IPS-15b (cell line): Measurements from ENCODE around the gene GATD1.

Experiments used
- H3K27me3 ChIP-seq: one replicate; pipeline ENCODE4 v1.6.1; 2013; ENCODE audit warnings: low read length; ENCODE audit not compliant: control insufficient read depth, insufficient read depth
- H3K36me3 ChIP-seq: one replicate; pipeline ENCODE4 v1.6.1; 2013; ENCODE audit warnings: low read length; ENCODE audit not compliant: control insufficient read depth, insufficient read depth
- H3K4me1 ChIP-seq: one replicate; pipeline ENCODE4 v1.6.1; 2013; ENCODE audit warnings: mild to moderate bottlenecking, low read length; ENCODE audit not compliant: control insufficient read depth, insufficient read depth
- H3K4me3 ChIP-seq: one replicate; pipeline ENCODE4 v1.5.1; 2013; ENCODE audit warnings: low read depth, low read length
- H3K9ac ChIP-seq: one replicate; pipeline ENCODE4 v1.6.1; 2013; ENCODE audit warnings: low read depth, mild to moderate bottlenecking, low read length
- H3K9me3 ChIP-seq: one replicate; pipeline ENCODE4 v1.6.1; 2013; ENCODE audit warnings: mild to moderate bottlenecking, low read length; ENCODE audit not compliant: control insufficient read depth, insufficient read depth

GATD1 gene

DNA sequence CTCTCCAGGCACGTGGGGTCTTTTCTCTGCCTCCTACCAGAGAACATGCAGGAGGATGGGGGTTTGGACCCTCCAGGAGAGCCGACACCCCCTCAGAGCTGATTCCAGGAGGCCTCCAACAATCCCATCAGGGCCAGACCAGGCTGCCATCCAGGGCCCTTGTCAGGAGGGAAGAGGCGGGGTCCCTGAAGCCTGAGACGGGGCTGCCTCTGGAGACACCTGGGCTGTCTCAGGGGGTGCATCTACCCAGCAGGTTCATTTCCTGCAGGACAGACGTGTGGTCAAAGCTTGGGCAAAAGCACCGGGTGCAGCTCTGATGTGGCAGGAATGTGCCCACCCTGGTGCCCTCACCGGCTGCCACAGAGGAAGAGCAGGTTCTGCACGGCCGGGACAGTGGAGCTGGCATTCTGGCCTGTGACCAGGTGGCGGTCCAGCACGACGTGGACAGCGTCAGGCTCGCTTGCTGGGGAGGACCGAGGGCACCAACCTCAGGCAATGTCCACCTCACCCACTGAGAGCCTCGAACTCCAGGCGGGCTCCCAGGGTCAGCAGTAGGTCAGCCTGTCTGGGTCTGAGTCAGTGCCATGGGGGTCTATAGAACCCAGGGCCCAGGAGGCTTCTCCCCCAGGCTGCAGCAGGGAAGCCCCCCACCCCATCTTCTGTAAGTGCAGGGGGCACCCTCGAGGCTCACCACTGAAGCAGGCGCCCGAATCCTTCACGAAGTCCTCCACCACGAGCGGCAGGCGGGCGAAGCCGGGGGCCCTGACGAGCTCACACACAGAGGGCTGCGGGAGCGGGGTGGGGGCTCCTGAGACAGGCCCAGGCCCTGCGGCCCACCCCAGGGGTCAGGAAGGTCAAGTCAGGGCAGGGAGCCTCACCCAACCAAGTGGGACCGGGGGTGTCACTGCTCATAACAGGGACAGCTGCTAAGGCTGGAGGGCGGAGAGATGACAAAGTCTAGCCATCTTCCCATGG is 6.4 kb downstream of the GATD1 start:
- Histone ChIP-seq H3K9ac (no peak overlapping the region), H3K4me1 (no peaks in the 10 kb centered on the region), H3K27me3 (no peaks in the 10 kb centered on the region), H3K36me3 (peaks cover 50% of the 10 kb centered on the region), H3K9me3 (no peaks in the 10 kb centered on the region), H3K4me3 (no peak overlapping the region)

DNA sequence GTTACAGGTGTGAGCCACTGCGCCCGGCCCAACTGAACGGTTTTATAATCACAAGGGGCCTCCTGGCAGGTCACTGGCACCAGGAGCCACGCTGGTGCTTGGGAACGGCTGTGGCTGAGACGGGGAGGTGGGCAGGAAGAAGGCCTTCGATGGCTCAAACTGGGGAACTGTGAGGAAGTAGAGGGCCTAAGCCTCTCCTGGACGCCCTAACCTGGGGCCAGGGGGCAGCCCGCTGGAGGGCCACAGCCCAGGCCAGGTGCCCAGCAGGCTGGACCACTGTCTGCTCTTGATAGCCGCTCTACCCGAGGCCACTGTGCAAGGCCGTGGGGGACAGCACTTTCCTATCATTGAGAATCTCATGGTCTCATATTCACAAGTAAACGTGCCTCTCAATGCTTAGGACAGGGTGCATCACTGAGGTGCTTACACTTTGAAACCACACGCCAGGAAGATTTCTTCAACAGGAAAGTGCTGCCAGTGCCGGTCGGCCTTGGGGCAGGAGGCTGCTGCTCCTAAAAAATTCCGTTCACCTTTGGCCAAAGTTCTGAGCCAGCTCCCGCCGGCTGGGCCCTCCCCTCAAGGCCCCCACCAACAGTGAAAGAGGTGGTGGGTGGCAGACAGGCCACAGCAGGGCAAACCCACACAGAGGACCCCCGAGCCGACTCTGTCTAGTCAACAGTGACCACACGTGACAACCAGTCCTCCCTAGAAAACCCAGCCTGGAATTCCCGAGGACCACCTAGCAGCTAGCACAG is 7.2 kb downstream of the GATD1 start:
- H3K9ac ChIP-seq = no peak overlapping the region
- H3K4me1 ChIP-seq = no peaks in the 10 kb centered on the region

DNA sequence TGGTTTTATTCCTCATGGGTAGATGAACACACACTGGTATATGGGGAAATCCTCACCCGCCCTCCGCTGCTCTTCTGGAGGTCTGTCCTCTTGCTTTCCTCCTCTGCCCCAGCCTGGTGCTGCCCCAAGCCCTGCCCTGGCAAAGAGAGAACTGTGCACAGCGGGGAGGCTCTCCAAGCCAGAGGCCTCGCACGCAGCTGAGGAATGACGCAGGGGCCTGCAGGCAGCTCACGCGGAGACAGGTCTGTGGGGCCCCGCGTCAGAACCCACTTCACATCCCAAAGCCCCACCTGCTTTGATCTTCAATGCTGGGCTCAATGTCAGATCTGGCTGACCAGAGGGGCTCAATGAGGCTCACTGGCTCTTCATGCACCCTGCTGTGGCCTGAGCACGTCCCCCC is 10.0 kb downstream of the GATD1 start:
- H3K9me3 ChIP-seq = no peaks in the 10 kb centered on the region
- H3K36me3 ChIP-seq = peaks cover 67% of the 10 kb centered on the region
- H3K4me1 ChIP-seq = peaks cover 8% of the 10 kb centered on the region
- no peaks in the 10 kb centered on the region for H3K27me3 ChIP-seq
- no peak overlapping the region for H3K9ac ChIP-seq
- H3K4me3 ChIP-seq = no peak overlapping the region

More for the DNA sequence above, 7.2 kb downstream of the GATD1 start:
- Histone ChIP-seq H3K36me3 (peaks cover 53% of the 10 kb centered on the region), H3K4me3 (no peak overlapping the region), H3K9me3 (no peaks in the 10 kb centered on the region), H3K27me3 (no peaks in the 10 kb centered on the region)

DNA sequence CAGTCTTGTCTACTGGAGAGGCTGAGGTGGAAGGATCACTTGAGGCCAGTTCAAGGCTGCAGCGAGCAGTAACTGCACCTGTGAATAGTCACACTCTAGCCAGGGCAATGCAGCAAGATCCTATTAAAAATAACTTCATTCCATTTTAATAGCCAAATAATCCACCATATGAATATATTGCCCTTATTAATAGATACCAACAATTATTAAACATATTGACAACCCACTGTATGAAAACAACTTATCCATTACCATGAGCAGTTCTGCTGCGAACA is 10.4 kb downstream of the GATD1 start:
- Histone ChIP-seq H3K9me3 (no peaks in the 10 kb centered on the region), H3K4me3 (no peak overlapping the region), H3K36me3 (peaks cover 66% of the 10 kb centered on the region), H3K4me1 (peaks cover 9% of the 10 kb centered on the region), H3K27me3 (no peaks in the 10 kb centered on the region), H3K9ac (no peak overlapping the region)

DNA sequence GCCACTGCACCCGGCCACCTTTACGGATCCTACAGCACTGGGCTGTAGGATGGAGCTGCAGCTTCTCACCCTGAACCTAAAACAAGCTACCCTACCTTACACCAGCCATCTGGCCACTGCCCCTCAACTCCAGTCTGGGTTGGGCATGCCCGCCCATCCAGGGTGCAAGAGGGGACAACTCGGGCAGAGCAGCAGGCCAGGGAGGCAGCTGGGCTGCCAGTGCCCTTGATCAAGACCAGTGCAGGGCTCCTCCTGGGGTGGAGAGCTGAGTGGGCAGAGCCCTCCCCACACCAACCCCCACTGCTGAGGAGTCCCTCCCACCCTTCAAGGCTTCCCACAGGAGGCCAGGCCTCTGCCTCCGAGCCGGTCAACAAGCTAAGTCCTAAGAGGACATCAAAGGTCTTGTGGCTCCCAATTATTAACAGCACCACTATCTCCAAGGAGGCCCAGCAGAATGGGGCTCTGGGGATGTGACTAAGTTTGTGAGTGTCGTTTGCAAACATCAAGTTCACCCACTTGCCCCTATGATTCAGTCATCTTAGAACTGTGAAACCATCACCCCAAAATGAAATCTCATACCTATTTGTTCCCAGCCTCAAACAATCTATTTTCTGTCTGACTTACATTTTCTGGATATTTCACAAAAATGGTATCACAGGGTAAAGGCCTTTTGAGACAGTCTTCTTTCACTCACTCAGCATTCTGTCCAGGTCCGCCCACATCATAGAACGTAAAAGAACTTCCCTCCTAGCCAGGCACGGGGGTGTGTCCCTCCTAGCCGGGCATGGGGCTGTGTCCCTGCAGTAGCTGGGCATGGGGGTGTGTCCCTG is 11.0 kb downstream of the GATD1 start:
- peaks cover 65% of the 10 kb centered on the region for H3K36me3 ChIP-seq

DNA sequence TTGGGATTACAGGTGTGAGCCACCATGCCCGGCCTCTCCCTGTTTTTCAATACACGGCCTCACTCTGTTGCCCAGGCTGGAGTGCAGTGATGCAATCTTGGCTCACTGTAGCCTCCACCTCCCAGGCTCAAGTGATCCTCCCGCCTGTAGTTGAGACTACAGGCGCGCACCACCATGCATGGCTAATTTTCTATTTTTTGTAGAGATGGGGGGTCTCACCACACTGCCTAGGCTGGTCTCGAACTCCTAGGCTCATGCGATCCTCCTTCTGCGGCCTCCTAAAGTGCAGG is 11.5 kb downstream of the GATD1 start:
- Histone ChIP-seq H3K36me3 (peaks cover 65% of the 10 kb centered on the region), H3K4me1 (peaks cover 9% of the 10 kb centered on the region), H3K9me3 (no peaks in the 10 kb centered on the region), H3K4me3 (no peak overlapping the region), H3K9ac (no peak overlapping the region), H3K27me3 (no peaks in the 10 kb centered on the region)

More for the DNA sequence above, 11.0 kb downstream of the GATD1 start:
- Histone ChIP-seq H3K4me1 (peaks cover 9% of the 10 kb centered on the region), H3K27me3 (no peaks in the 10 kb centered on the region), H3K4me3 (no peak overlapping the region), H3K9me3 (no peaks in the 10 kb centered on the region), H3K9ac (no peak overlapping the region)

DNA sequence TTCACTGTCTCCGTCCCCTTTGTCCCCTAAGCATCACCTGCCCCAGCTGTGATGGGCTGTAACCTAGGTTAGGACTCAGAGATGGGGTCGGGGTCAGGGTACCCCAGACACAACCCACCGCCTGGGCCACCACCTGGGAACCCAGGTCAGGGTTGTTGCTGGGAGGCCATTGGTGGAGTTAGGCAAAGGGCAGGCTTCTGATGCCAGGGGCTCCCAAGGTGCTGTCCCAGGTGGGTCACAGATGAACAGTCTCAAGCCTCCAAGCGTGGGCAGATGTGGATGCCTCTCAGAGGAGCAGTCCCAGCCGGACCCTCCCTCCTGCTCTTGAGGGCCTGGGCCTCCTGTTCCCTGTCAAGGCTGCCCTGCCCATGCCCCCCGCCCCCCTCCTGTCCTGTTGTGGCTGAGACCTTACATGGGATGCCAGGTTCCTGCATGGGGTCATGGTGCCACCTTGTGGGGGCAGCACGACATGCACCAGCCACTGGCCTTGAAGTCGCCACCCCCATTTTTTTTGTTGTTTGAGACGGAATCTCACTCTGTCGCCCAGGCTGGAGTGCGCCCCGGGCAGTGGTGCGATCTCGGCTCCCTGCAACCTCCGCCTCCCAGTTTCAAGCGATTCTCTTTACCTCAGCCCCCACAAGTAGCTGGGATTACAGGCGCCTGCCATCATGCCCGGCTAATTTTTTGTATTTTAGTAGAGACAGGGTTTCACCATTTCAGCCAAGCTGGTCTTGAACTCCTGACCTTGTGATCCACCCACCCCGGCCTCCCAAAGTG is 12.1 kb downstream of the GATD1 start:
- Histone ChIP-seq H3K4me1 (peaks cover 9% of the 10 kb centered on the region), H3K4me3 (no peak overlapping the region), H3K27me3 (no peaks in the 10 kb centered on the region), H3K9ac (no peak overlapping the region), H3K9me3 (no peaks in the 10 kb centered on the region), H3K36me3 (peaks cover 63% of the 10 kb centered on the region)

DNA sequence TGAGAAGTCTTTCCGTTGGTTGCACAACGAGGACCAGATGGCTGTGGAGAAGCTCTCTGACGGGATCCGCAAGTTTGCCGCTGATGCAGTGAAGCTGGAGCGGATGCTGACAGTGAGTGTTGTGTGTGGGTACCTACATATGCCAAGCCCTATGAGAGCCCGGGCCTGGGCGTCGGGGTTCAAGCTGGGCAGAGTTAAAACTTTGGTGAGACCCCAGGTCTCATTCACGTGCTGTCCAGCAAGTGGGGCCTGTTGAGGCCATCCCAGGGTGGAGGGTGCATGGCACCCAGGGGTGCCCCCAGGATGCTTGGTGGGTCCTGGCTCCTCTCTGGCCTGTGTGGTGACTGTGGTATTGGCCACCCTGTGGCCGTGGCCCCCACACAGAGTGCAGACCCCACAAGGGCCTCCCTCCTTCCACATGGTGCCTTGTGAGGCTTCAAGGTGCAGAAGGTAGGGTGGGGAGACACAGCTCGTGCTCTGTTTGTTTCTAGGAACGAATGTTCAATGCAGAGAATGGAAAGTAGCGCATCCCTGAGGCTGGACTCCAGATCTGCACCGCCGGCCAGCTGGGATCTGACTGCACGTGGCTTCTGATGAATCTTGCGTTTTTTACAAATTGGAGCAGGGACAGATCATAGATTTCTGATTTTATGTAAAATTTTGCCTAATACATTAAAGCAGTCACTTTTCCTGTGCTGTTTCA is 12.8 kb downstream of the GATD1 start:
- no peaks in the 10 kb centered on the region for H3K9me3 ChIP-seq
- H3K4me3 ChIP-seq = no peak overlapping the region
- H3K4me1 ChIP-seq = peaks cover 9% of the 10 kb centered on the region
- H3K36me3 ChIP-seq = peaks cover 65% of the 10 kb centered on the region
- no peaks in the 10 kb centered on the region for H3K27me3 ChIP-seq
- H3K9ac ChIP-seq = no peak overlapping the region

DNA sequence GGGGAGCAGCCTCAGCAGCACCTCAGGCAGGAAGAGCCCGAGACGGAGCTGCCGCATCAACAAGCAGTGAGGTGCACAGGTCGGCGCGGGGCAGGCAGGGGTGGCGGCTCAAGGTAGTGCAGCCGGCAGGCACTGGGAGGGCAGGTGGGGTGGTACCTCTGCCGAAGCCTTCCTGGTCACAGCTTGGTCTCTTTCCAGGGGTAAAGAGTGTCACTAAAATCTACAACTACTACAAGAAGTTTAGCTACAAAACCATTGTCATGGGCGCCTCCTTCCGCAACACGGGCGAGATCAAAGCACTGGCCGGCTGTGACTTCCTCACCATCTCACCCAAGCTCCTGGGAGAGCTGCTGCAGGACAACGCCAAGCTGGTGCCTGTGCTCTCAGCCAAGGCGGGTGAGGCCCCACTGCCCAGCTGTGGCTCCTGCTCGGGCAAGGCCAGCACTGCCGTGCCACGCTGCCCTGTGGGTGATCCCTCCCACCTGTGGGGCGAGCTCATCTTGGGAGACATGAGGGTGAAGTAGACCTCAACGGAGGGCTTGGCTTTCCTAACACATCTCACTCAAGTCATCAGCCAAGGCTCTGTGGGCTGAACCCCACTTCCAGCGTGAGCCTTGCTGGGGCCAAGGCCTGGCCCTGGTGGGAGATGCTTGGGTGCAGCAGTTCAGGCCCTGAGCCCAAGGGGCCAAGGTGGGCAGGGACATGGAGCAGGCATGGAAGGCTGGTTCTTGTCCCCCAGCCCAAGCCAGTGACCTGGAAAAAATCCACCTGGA is 13.6 kb downstream of the GATD1 start:
- H3K4me1 ChIP-seq = peaks cover 9% of the 10 kb centered on the region
- H3K27me3 ChIP-seq = no peaks in the 10 kb centered on the region
- no peaks in the 10 kb centered on the region for H3K9me3 ChIP-seq
- peaks cover 68% of the 10 kb centered on the region for H3K36me3 ChIP-seq
- H3K9ac ChIP-seq = no peak overlapping the region
- H3K4me3 ChIP-seq = no peak overlapping the region

DNA sequence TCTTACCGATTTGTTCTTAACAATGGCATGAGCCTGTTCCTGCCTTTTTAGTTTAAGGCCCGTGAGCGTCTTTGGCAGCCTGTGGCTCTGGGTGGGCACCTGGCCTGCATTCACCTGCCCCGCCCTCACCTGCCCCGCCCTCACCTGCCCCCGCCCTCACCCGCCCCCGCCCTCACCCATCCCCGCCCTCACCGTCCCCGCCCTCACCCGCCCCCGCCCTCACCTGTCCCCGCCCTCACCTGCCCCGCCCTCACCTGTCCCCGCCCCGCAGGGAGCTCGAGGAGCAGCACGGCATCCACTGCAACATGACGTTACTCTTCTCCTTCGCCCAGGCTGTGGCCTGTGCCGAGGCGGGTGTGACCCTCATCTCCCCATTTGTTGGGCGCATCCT is 14.2 kb downstream of the GATD1 start:
- peaks cover 9% of the 10 kb centered on the region for H3K4me1 ChIP-seq
- H3K36me3 ChIP-seq = peaks cover 70% of the 10 kb centered on the region
- no peaks in the 10 kb centered on the region for H3K9me3 ChIP-seq
- no peak overlapping the region for H3K4me3 ChIP-seq
- H3K27me3 ChIP-seq = no peaks in the 10 kb centered on the region
- no peak overlapping the region for H3K9ac ChIP-seq
